MM.1S (cell line): ENCODE results near the gene PARD3.

ENCODE experiments used
- CTCF ChIP-seq: fragments of 300-600 bp; sonication (generic); IDR thresholded peaks from 2 replicates; pipeline ENCODE4 v1.5.1; 2016; ENCODE audit warnings: antibody characterized with exemption, low read length, mixed read lengths
- EZH2 ChIP-seq: fragments of 300-600 bp; sonication (generic); optimal IDR thresholded peaks from 2 replicates; pipeline ENCODE3; 2017; ENCODE audit warnings: low read depth, mild to moderate bottlenecking, antibody characterized with exemption, low read length, mixed read lengths

GRCh38 chr10:34364253-34365037 is 450.7 kb downstream of the PARD3 start:
- TF ChIP-seq CTCF, result no peak
- no peak for TF ChIP-seq EZH2
